ENCODE measurements around the gene LILRA5. TPM values are rescaled to one million over a fixed set of nuclear protein-coding genes. Genes with fewer than 3 reads are reported as not detected.
"Not testable (repeated sequence)": the region's sequence is repeated elsewhere in the genome, so short reads cannot be mapped to it uniquely, and the experiment has no call there.

The LILRA5 gene
- total RNA-seq (ENCODE audit: low replicate concordance), result not detected in 2 replicates

DNA sequence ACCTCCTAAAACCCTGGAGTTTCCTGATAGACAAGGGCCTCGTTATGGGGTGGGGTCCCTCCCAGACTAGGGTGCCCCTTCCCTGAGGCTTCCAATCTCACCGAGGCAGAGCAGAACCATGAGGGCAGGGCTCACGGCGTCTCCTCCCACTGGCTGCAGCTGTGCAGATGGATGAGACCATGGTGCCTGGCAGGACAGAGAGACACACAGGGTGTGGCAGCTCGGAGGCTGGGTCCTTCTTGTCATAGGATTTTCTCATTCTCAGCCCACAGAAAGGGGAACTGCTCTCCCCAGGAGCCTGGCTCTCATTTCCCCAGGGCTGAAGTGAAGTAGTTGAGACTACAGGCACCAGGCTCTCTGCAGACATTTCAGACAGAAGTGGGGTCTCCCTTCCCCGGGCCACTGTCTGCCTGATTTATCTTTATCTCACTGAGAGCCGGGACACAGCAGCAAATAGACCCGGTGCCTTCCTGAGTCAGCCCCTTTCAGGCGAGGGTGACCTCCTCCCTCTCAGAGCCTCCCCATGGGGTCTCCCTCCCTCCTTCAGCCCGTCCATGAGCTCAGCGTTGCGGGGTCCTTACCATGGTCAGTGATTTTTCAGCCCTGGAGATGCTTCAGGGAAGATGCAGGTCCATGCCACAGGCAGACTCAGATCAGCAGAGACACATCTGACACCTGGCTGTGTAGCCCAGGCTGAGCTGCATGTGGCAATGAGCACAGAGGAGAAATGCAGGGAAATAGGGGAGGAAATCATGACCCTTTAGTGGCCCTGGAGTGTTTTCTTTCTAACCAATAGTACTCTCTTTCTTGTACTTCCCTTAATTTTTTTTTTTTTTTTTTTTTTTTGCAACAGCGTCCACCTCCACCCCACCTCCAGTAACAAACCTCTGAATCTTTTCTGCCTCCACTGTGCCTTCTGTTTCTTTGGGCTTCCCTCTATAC is at the start of gene LILRA5:
LILRA5 (minus strand) TSS at position 731 of the 942 bp plus-strand sequence; CDS start at position 584, 147 bp downstream.
- DNase-seq (ENCODE audit: low read depth), result no peak
- no peak within 1 kb of the TSS for H3K4me3 ChIP-seq (ENCODE audit: low read depth, low read length)
- no peak for TF ChIP-seq CTCF (IDR thresholded peaks at IDR 0.05; ENCODE audit: insufficient read depth, low read length)

DNA sequence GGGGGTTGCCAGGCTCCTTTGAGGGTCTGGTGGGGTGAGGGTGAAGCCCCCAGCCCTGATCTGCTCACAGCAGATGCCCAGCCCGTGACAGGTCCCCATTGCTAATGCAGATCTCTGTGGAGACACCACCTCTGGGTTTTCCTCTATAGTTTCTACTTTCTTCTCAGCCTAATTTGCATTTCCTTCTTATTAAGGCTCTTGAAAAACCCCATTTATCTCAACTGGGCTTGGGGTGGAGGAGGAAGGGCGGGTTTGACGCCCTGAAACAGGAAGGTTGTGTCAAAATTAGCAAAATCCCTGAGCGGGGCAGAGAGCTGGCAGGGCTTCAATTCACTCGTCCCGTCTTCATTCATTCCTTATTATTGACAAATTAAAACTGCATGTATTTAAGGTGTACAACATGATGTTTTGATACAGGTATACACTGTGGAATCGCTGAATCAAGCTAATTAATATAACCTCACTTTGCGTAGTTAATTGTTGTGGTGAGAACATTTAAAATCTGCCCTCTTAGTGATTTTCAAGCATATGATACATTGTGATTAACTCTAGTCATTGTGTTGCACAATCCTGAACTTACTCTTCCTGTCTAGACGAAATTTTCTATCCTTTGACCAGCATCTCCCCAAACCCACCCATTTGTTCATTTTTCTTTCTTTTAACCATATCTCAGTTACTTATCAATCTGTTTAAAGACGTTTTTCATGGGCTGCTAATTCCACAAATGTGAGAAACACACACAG is 48.9 kb upstream of the LILRA5 start:
- not testable (repeated sequence) for DNase-seq (ENCODE audit: low read depth); H3K4me3 ChIP-seq (ENCODE audit: low read depth, low read length)

DNA sequence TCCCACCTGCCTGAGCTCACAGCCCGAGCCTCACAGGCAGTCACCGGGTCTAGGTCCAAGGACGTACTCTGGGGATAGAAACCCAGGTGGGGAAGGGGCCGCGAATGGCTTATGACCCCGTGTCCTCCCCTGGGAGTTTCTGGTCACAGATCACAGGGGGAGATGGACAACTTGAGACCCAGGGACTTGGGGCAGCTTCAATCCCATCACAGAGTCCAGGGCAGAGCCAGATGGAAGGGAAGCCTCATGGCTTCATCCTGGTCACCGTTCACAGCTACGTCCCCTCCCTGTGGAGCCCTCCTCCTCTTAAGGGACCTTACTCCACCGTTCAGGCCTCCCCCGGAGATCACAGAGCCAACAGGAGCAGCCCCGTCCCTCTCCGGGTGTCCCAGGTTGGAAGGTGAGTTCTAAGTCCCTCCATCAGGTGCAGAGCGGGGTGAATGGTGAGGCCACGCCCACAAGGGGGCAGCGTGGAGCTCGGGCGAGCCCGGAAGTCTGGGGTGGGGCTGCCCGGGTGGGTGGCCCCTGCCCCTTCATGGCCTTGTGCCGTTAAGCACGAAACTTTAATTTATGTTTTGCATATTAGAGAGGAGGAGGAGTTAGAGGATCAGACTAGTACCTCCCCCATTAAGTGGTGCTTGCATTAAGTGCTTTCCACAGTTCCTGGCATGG is 46.3 kb upstream of the LILRA5 start:
- not testable (repeated sequence) for DNase-seq (ENCODE audit: low read depth); H3K4me3 ChIP-seq (ENCODE audit: low read depth, low read length)

- H3K4me3 ChIP-seq (ENCODE audit: low read depth, low read length), result no peak overlapping the region
- no peak for TF ChIP-seq CTCF (IDR thresholded peaks at IDR 0.05; ENCODE audit: insufficient read depth, low read length)
- DNase-seq (ENCODE audit: low read depth), result no peak
These were observed 44.4 kb upstream of the LILRA5 start for GRCh38 chr19:54357381-54357780.

DNA sequence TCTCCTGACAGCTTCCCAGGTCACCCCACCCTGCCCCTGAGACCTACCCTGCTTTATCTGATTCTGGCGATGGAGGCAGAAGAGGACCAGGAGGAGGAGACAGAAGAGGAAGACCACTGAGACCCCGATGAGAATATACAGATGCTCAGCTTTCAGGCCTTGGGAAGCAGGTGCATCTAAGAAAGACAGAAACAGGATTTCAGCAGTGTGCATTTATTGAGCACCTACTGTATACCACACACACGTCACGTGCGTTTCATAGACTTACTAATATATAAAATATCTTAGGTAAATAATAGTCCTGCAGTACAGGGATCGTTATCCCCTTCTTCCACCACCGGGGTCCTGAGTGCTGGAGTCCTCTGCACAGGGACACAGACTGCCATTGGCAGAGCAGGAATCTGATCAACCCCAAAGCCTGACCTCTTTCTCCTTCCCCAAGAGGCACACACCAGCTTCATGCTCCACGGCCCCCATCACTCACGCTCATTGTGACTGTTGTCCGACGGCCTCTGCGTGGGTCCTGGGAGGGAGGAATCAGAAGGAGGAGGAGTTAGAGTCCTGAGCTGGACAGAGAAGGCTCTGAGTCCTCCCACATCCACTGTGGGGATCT is 43.6 kb upstream of the LILRA5 start:
- no peak overlapping the region for H3K4me3 ChIP-seq (ENCODE audit: low read depth, low read length)
- no peak for TF ChIP-seq CTCF (IDR thresholded peaks at IDR 0.05; ENCODE audit: insufficient read depth, low read length)
- no peak for DNase-seq (ENCODE audit: low read depth)

DNA sequence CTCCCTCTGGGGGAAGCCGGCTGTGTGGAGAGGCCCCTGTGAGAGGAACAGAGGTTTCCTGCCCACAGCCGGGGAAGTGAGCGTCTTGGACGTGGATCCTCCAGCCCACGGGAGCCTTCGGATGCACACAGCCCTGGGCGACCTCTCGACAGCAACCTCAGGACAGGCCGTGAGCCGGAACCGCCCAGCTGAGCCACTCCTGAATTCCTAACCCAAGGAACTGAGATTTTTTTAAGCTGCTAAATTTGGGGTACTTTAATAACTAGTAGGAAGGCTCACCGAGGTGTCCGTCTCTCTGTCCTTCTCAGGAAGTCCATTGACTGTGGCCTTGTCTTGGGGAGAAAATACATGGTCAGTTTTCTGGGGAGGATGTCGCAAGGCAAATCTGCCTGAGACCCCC is 42.7 kb upstream of the LILRA5 start:
- no peak for TF ChIP-seq CTCF (IDR thresholded peaks at IDR 0.05; ENCODE audit: insufficient read depth, low read length)
- no peak for DNase-seq (ENCODE audit: low read depth)
- H3K4me3 ChIP-seq (ENCODE audit: low read depth, low read length), result no peak overlapping the region

GRCh38 chr19:54354761-54355160 is 41.8 kb upstream of the LILRA5 start:
- H3K4me3 ChIP-seq (ENCODE audit: low read depth, low read length), result no peak overlapping the region
- no peak for TF ChIP-seq CTCF (IDR thresholded peaks at IDR 0.05; ENCODE audit: insufficient read depth, low read length)
- no peak for DNase-seq (ENCODE audit: low read depth)

Data from fibroblast of the aortic adventitia (primary cell).